BLaER1 (cell line): Measurements from ENCODE around the gene HECTD4.
"Not testable (repeated sequence)": the region's sequence is repeated elsewhere in the genome, so short reads cannot be mapped to it uniquely, and the experiment has no call there.

Experiments
- H3K27ac ChIP-seq: shearing (Covaris generic); formaldehyde crosslinking; 2 replicates; pipeline ENCODE4 v1.8.1; 2022
- H3K27me3 ChIP-seq: shearing (Covaris generic); formaldehyde crosslinking; 2 replicates; pipeline ENCODE4 v1.8.1; 2022
- H3K36me3 ChIP-seq: shearing (Covaris generic); formaldehyde crosslinking; 2 replicates; pipeline ENCODE4 v1.8.1; 2022
- H3K4me1 ChIP-seq: shearing (Covaris generic); formaldehyde crosslinking; 2 replicates; pipeline ENCODE4 v1.8.1; 2022
- H3K4me2 ChIP-seq: shearing (Covaris generic); formaldehyde crosslinking; 2 replicates; pipeline ENCODE4 v1.8.1; 2022
- H3K4me3 ChIP-seq: shearing (Covaris generic); formaldehyde crosslinking; 2 replicates; pipeline ENCODE4 v1.8.1; 2022
- H3K9ac ChIP-seq: shearing (Covaris generic); formaldehyde crosslinking; 2 replicates; pipeline ENCODE4 v1.8.1; 2022
- H3K9me3 ChIP-seq: shearing (Covaris generic); formaldehyde crosslinking; 2 replicates; pipeline ENCODE4 v1.8.1; 2022
- H4K20me1 ChIP-seq: shearing (Covaris generic); formaldehyde crosslinking; 2 replicates; pipeline ENCODE4 v1.8.1; 2022
- Cebpa-rat ChIP-seq: shearing (Covaris generic); IDR thresholded peaks from 2 replicates; pipeline ENCODE4 v1.8.1; 2022

Gene HECTD4

GRCh38 chr12:112256780-112257179, 125.5 kb downstream of the HECTD4 start:
- Histone ChIP-seq H3K9ac (no peak overlapping the region), H3K27ac (no peak overlapping the region), H3K4me2 (no peak overlapping the region), H3K4me3 (no peak overlapping the region), H4K20me1 (no peaks in the 10 kb centered on the region), H3K9me3 (no peaks in the 10 kb centered on the region), H3K27me3 (no peaks in the 10 kb centered on the region), H3K36me3 (peaks cover 95% of the 10 kb centered on the region), H3K4me1 (no peaks in the 10 kb centered on the region)
- no peak for TF ChIP-seq Cebpa-rat

GRCh38 chr12:112252184-112252583, 130.0 kb downstream of the HECTD4 start:
- H3K27me3 ChIP-seq = no peaks in the 10 kb centered on the region
- H3K27ac ChIP-seq = no peak overlapping the region
- peaks cover 88% of the 10 kb centered on the region for H3K36me3 ChIP-seq
- no peaks in the 10 kb centered on the region for H3K9me3 ChIP-seq
- H4K20me1 ChIP-seq = no peaks in the 10 kb centered on the region
- no peak for TF ChIP-seq Cebpa-rat
- H3K9ac ChIP-seq = no peak overlapping the region
- no peak overlapping the region for H3K4me3 ChIP-seq
- no peaks in the 10 kb centered on the region for H3K4me1 ChIP-seq
- H3K4me2 ChIP-seq = no peak overlapping the region

DNA sequence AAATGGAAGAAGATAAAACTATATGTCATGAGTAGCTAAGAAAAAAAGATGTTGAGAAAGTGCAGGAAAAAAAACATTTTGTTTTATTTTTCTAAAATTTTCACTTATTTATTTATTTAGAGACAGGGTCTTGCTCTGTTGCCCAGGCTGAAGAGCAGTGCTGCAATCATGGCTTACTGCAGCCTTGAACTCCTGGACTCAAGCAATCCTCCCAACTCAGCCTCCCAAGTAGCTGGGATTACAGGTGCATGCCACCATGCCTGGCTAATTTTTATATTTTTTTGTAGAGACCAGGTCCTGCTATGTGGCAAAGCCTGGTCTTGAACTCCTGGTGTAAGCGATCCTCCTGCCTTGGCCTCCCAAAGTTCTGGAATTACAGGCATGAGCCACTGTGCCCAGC, 137.3 kb downstream of the HECTD4 start:
- not testable (repeated sequence) for H3K9me3 ChIP-seq, H3K4me3 ChIP-seq, H3K4me1 ChIP-seq, H4K20me1 ChIP-seq, H3K27ac ChIP-seq, H3K9ac ChIP-seq, H3K27me3 ChIP-seq, H3K4me2 ChIP-seq
- H3K36me3 ChIP-seq = peaks cover 89% of the 10 kb centered on the region

DNA sequence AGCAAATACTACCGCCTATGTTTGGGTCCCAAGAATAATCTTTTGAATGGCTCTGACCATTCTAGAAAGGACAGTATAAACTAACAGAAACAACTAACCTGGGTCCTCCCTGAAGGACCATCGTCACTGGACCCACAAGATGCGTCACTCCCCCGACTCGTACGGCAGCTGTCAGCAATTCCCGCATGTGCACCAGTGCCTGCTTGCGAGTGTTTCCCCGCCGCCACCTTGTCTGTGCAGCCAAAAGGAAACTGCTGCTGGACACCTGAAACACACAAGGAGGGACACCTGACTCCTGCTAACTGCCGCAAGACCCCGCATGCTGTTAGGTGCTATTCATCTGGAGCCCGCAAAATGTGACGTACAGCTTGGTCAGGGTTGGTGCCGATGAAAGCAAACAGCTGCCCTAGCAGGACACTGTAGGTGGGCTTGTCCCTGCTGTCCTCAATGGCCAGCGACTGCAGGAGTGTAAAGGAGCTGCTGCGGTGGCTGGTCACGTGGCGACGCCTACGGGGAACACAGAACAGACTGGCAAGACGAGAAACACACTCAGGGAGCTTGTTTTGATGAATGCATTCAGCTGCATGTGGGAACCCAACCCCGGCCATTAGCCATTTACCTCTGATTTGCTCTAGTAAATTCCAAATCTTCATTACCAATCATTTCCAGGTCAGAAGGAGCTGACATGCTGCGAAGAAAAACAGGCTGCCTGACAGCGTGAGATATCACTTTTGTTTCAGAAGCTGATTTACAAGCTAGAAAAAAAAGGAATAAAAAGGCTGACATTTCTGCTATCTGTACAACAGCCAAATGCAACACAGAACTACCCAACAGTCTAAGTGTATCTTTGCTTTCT, 138.7 kb downstream of the HECTD4 start:
- H3K4me2 ChIP-seq = no peak overlapping the region
- H3K4me1 ChIP-seq = no peaks in the 10 kb centered on the region
- H3K4me3 ChIP-seq = no peak overlapping the region
- TF ChIP-seq Cebpa-rat = no peak
- H3K9me3 ChIP-seq = no peaks in the 10 kb centered on the region
- H3K27me3 ChIP-seq = no peaks in the 10 kb centered on the region
- H4K20me1 ChIP-seq = no peaks in the 10 kb centered on the region
- H3K36me3 ChIP-seq = peaks cover 89% of the 10 kb centered on the region
- no peak overlapping the region for H3K9ac ChIP-seq
- H3K27ac ChIP-seq = no peak overlapping the region

- no peak overlapping the region for H3K9ac ChIP-seq
- no peaks in the 10 kb centered on the region for H3K27me3 ChIP-seq
- no peak overlapping the region for H3K27ac ChIP-seq
- TF ChIP-seq Cebpa-rat = no peak
- H4K20me1 ChIP-seq = no peaks in the 10 kb centered on the region
- peaks cover 97% of the 10 kb centered on the region for H3K36me3 ChIP-seq
- no peak overlapping the region for H3K4me3 ChIP-seq
- no peaks in the 10 kb centered on the region for H3K4me1 ChIP-seq
- H3K9me3 ChIP-seq = no peaks in the 10 kb centered on the region
- no peak overlapping the region for H3K4me2 ChIP-seq
Measured at GRCh38 chr12:112241176-112241575, 141.1 kb downstream of the HECTD4 start.

- H3K9ac ChIP-seq = no peak overlapping the region
- no peaks in the 10 kb centered on the region for H3K4me1 ChIP-seq
- no peak overlapping the region for H3K4me3 ChIP-seq
- no peak overlapping the region for H3K4me2 ChIP-seq
- TF ChIP-seq Cebpa-rat = no peak
- no peaks in the 10 kb centered on the region for H3K27me3 ChIP-seq
- H3K36me3 ChIP-seq = peaks cover 97% of the 10 kb centered on the region
- no peaks in the 10 kb centered on the region for H3K9me3 ChIP-seq
- H4K20me1 ChIP-seq = no peaks in the 10 kb centered on the region
- H3K27ac ChIP-seq = no peak overlapping the region
Measured at GRCh38 chr12:112239881-112240280, 142.3 kb downstream of the HECTD4 start.

DNA sequence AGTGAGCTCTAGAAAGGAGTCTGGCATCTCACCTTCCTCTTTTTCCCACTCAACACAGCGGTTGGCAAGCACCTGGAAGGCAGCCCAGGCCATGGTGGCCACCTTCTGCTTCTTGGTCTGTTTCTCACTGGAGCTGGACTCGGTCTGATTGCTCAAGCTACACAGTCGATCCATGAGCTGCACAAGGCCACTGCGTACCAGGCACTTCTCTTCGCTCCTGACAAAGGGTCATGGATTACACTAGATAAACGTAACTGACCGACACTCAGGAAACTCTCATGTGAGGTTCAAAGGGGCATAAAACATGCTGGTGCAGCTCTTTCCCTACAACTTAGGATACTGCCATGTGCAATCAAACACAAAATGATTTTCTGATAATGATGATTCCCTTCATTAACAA, 143.2 kb downstream of the HECTD4 start:
- no peaks in the 10 kb centered on the region for H3K4me1 ChIP-seq
- H4K20me1 ChIP-seq = no peaks in the 10 kb centered on the region
- TF ChIP-seq Cebpa-rat = no peak
- H3K9ac ChIP-seq = no peak overlapping the region
- H3K36me3 ChIP-seq = peaks cover 100% of the 10 kb centered on the region
- H3K27me3 ChIP-seq = no peaks in the 10 kb centered on the region
- H3K4me2 ChIP-seq = no peak overlapping the region
- no peak overlapping the region for H3K4me3 ChIP-seq
- H3K27ac ChIP-seq = no peak overlapping the region
- H3K9me3 ChIP-seq = no peaks in the 10 kb centered on the region

DNA sequence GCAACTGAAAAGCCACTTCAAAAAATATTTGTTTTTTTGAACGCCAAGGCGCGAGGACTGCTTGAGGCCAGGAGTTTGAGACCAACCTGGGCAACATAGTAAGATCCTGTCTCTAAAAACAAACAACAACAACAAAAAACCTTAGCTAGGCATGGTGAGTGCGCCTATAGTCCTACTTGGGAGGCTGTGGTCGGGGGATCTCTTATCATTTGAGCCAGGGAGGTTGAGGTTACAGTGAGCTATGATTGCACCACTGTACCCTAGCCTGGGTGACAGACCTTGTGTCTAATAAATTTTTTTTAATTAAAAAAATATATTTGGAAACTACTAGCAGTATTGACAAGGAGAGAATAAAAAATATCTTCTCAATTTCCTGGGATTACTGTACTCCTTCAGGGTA, 143.8 kb downstream of the HECTD4 start:
- Histone ChIP-seq H3K4me3 (no peak overlapping the region), H4K20me1 (no peaks in the 10 kb centered on the region), H3K9ac (no peak overlapping the region), H3K9me3 (no peaks in the 10 kb centered on the region), H3K4me1 (no peaks in the 10 kb centered on the region), H3K27ac (no peak overlapping the region), H3K4me2 (no peak overlapping the region), H3K27me3 (no peaks in the 10 kb centered on the region), H3K36me3 (peaks cover 98% of the 10 kb centered on the region)
- TF ChIP-seq Cebpa-rat = no peak

GRCh38 chr12:112236786-112237185, 145.4 kb downstream of the HECTD4 start:
- H3K4me2 ChIP-seq = no peak overlapping the region
- no peaks in the 10 kb centered on the region for H4K20me1 ChIP-seq
- no peak overlapping the region for H3K27ac ChIP-seq
- no peaks in the 10 kb centered on the region for H3K4me1 ChIP-seq
- TF ChIP-seq Cebpa-rat = no peak
- no peak overlapping the region for H3K9ac ChIP-seq
- no peak overlapping the region for H3K4me3 ChIP-seq
- peaks cover 95% of the 10 kb centered on the region for H3K36me3 ChIP-seq
- H3K9me3 ChIP-seq = no peaks in the 10 kb centered on the region
- no peaks in the 10 kb centered on the region for H3K27me3 ChIP-seq

DNA sequence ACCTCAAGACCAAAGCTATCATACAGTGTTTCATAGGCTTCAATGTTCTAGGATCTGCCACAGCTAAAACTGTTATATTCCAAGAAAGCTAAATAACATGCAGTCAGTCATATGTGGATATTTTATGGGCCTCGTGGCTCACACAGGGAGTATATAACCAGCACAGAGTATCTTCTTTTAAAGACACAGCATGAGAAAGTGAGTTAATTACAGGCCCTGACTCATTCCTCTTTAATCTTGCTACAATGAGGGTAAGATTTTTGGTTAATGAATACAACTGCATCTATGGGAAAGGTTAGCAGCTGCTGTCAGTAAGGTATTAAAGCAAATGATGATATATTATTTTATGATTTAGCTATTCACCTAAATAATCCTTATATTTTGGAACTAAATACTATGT, 145.8 kb downstream of the HECTD4 start:
- no peak for TF ChIP-seq Cebpa-rat
- H3K9ac ChIP-seq = no peak overlapping the region
- peaks cover 95% of the 10 kb centered on the region for H3K36me3 ChIP-seq

DNA sequence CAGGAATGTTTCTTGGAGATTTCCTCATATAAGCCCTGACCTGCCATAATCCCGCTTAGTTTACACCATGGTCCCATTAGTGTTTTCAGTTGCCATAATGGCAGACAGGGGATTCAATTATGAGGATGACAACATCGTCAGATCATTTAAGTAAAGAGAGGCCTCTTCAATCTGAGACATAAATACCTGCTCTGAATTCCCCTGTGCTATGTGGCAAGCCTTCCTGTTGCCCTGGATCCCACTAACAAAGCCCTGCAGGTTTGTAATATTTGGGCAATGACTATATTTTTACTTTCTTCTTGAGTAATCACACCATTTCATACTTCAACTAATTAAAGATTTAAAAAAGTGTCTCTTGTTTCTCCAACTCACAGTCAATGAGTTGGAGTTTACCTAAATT, 147.9 kb downstream of the HECTD4 start:
- no peak overlapping the region for H3K27ac ChIP-seq
- H3K4me3 ChIP-seq = no peak overlapping the region
- H3K9me3 ChIP-seq = no peaks in the 10 kb centered on the region
- H3K27me3 ChIP-seq = no peaks in the 10 kb centered on the region
- no peaks in the 10 kb centered on the region for H4K20me1 ChIP-seq
- no peaks in the 10 kb centered on the region for H3K4me1 ChIP-seq
- no peak overlapping the region for H3K9ac ChIP-seq
- H3K4me2 ChIP-seq = no peak overlapping the region
- peaks cover 95% of the 10 kb centered on the region for H3K36me3 ChIP-seq
- no peak for TF ChIP-seq Cebpa-rat

More for the DNA sequence above, 145.8 kb downstream of the HECTD4 start:
- Histone ChIP-seq H3K27me3 (no peaks in the 10 kb centered on the region), H3K9me3 (no peaks in the 10 kb centered on the region), H3K4me2 (no peak overlapping the region), H3K4me1 (no peaks in the 10 kb centered on the region), H3K27ac (no peak overlapping the region), H4K20me1 (no peaks in the 10 kb centered on the region), H3K4me3 (no peak overlapping the region)
